HepG2 (cell line): ENCODE measurements around the gene PLB1. TPM values are rescaled to one million over a fixed set of nuclear protein-coding genes. Genes with fewer than 3 reads are reported as not detected.

Experiments used
- ASH2L ChIP-seq: fragments of 300-600, 200-600 bp; sonication (generic); IDR thresholded peaks from 2 replicates; pipeline ENCODE4 v1.7.0; 2017; ENCODE audit warnings: low read depth, mild to moderate bottlenecking, moderate library complexity, mixed read lengths, low read length; ENCODE audit not compliant: insufficient read length
- CBX2 ChIP-seq, 2 experiments: fragments of 200-600 bp in 1 of 2; sonication (generic); formaldehyde crosslinking in 1 of 2; IDR thresholded peaks; 2 replicates each; pipeline versions ENCODE4 v1.7.0 to v1.8.1; 2018 to 2022; ENCODE audit warnings: low read depth in 2 of 2, low read length in 1 of 2, mild to moderate bottlenecking in 1 of 2, missing genetic modification reagents in 1 of 2
- CCAR2 ChIP-seq: fragments of 200-400 bp; formaldehyde crosslinking; optimal IDR thresholded peaks from 2 replicates; pipeline ENCODE3; 2018; ENCODE audit warnings: low read depth, mild to moderate bottlenecking, low read length, moderate library complexity
- CERS6 ChIP-seq: sonication (generic); formaldehyde crosslinking; IDR thresholded peaks from 2 replicates; pipeline ENCODE4 v1.5.0; 2020; ENCODE audit warnings: missing genetic modification reagents
- GLMP ChIP-seq: sonication (generic); formaldehyde crosslinking; IDR thresholded peaks from 2 replicates; pipeline ENCODE4 v1.9.0; 2021; ENCODE audit warnings: missing genetic modification reagents, mild to moderate bottlenecking, borderline replicate concordance
- HOXA9 ChIP-seq: sonication (generic); formaldehyde crosslinking; IDR thresholded peaks from 2 replicates; pipeline ENCODE4 v1.8.1; 2022; ENCODE audit warnings: missing genetic modification reagents, mild to moderate bottlenecking, moderate library complexity, borderline replicate concordance
- IRF1 ChIP-seq: sonication (generic); formaldehyde crosslinking; IDR thresholded peaks from 2 replicates; pipeline ENCODE4 v1.4.0; 2020; ENCODE audit warnings: low read depth, mild to moderate bottlenecking, missing genetic modification reagents
- MAFG ChIP-seq: sonication (generic); formaldehyde crosslinking; IDR thresholded peaks from 2 replicates; pipeline ENCODE4 v1.5.1; 2020; ENCODE audit warnings: mild to moderate bottlenecking, missing genetic modification reagents
- MXD1 ChIP-seq: sonication (generic); formaldehyde crosslinking; IDR thresholded peaks from 2 replicates; pipeline ENCODE4 v1.4.0; 2020; ENCODE audit warnings: mild to moderate bottlenecking, missing genetic modification reagents
- RFX3 ChIP-seq: IDR thresholded peaks from 2 replicates; pipeline ENCODE4 v1.6.1; 2016; ENCODE audit warnings: missing biosample characterization, missing genetic modification reagents
- SCMH1 ChIP-seq: sonication (generic); formaldehyde crosslinking; IDR thresholded peaks from 2 replicates; pipeline ENCODE4 v1.9.0; 2021; ENCODE audit warnings: missing genetic modification reagents, mild to moderate bottlenecking, borderline replicate concordance
- SNAPC5 ChIP-seq: sonication (generic); formaldehyde crosslinking; IDR thresholded peaks from 2 replicates; pipeline ENCODE4 v1.8.1; 2023; ENCODE audit warnings: mild to moderate bottlenecking, missing genetic modification reagents, borderline replicate concordance
- ZFP1 ChIP-seq: IDR thresholded peaks from 2 replicates; pipeline ENCODE4 v1.6.1; 2016
- ZFY ChIP-seq: sonication (generic); formaldehyde crosslinking; IDR thresholded peaks from 2 replicates; pipeline ENCODE4 v1.4.0; 2020; ENCODE audit warnings: missing genetic modification reagents
- ZNF225 ChIP-seq: sonication (generic); formaldehyde crosslinking; IDR thresholded peaks from 2 replicates; pipeline ENCODE4 v1.4.0; 2020; ENCODE audit warnings: mild to moderate bottlenecking, missing genetic modification reagents
- ZNF280D ChIP-seq: sonication (generic); formaldehyde crosslinking; IDR thresholded peaks from 2 replicates; pipeline ENCODE4 v1.5.1; 2020; ENCODE audit warnings: mild to moderate bottlenecking, missing genetic modification reagents
- ZNF431 ChIP-seq: sonication (generic); formaldehyde crosslinking; IDR thresholded peaks from 2 replicates; pipeline ENCODE4 v1.9.0; 2022; ENCODE audit warnings: missing genetic modification reagents, low read depth, mild to moderate bottlenecking, borderline replicate concordance
- ZNF460 ChIP-seq: sonication (generic); formaldehyde crosslinking; IDR thresholded peaks from 2 replicates; pipeline ENCODE4 v1.5.1; 2020; ENCODE audit warnings: missing genetic modification reagents, mild to moderate bottlenecking, borderline replicate concordance
- ZNF510 ChIP-seq: sonication (generic); formaldehyde crosslinking; IDR thresholded peaks from 2 replicates; pipeline ENCODE4 v1.4.0; 2020; ENCODE audit warnings: low read depth, mild to moderate bottlenecking, missing genetic modification reagents
- ZNF720 ChIP-seq: sonication (generic); formaldehyde crosslinking; IDR thresholded peaks from 2 replicates; pipeline ENCODE4 v1.4.0; 2020; ENCODE audit warnings: missing genetic modification reagents
- polyA plus RNA-seq, 8 experiments: library from polyadenylated mRNA; depleted of rRNA in 3 of 8; stranded (reverse) in 7 of 8; unstranded in 1 of 8; fragments of >200 nt; fragmentation: Illumina TruSeq in 4 of 8; extraction: Trizol in 4 of 8; gene quantifications; 2 replicates each; pipeline versions ENCODE4 v1.2.1 to v1.2.3, GENCODE V29; 2011 to 2016; ENCODE audit warnings: low read depth in 4 of 8, missing spikeins in 1 of 8, mixed read lengths in 1 of 8; ENCODE audit not compliant: insufficient read depth in 1 of 8
- total RNA-seq, 5 experiments: library from RNA; depleted of rRNA; stranded (reverse); fragments of >200 nt; fragmentation: Illumina TruSeq; extraction: Trizol; gene quantifications; 2 replicates each; pipeline ENCODE4 v1.2.3, GENCODE V29; 2016; ENCODE audit warnings: low read depth in 1 of 5

Gene PLB1
- total and polyA plus RNA-seq, 2 of the 13 experiments (the other 11 are each of a cell fraction or from before 2014, with no cell fraction given), result 0.20 to 1.8 TPM

GRCh38 chr2:28618221-28619141 lies 122.6 kb downstream of the PLB1 start (continued):
- TF ChIP-seq IRF1 (no peak), MXD1 (CRISPR knock-in tag) (peak; percentile 3; the same call in 1 of the 2 replicates), ZNF431 (CRISPR knock-in tag) (no peak), SCMH1 (CRISPR knock-in tag) (no peak), ZNF280D (CRISPR knock-in tag) (no peak), ZNF510 (CRISPR knock-in tag) (no peak), CERS6 (CRISPR knock-in tag) (no peak), MAFG (CRISPR knock-in tag) (no peak), SNAPC5 (CRISPR knock-in tag) (no peak), ZFY (CRISPR knock-in tag) (peak; percentile 66; the same call in 1 of the 2 replicates), ZNF460 (CRISPR knock-in tag) (no peak), ZFP1 (CRISPR knock-in tag) (no peak), RFX3 (CRISPR knock-in tag) (no peak), ZNF225 (no peak), HOXA9 (no peak), ZNF720 (no peak), GLMP (CRISPR knock-in tag) (no peak), ASH2L (no peak), CBX2 (IDR thresholded peaks at IDR 0.05; ENCODE audit: low read depth, low read length) (no peak), CBX2 (CRISPR knock-in tag; IDR thresholded peaks at IDR 0.05; ENCODE audit: low read depth) (no peak), CCAR2 (no peak)
